HepG2 (cell line): ENCODE results near the gene SPRY1. TPM values are rescaled to one million over a fixed set of nuclear protein-coding genes. Genes with fewer than 3 reads are reported as not detected.

ENCODE experiments used
- ATAC-seq: fragments of 200-7000 bp; cut with Tn5 transposase; 3 replicates; pipeline ENCODE4 v1.9.1; 2020; ENCODE audit warnings: mild to moderate bottlenecking, moderate library complexity
- BruUV-seq: library from RNA; stranded (reverse); fragments of 400-500 nt; replicated peaks from 2 replicates; lab custom pipeline; 2021; lab: Mats Ljungman, UMichigan
- CTCF ChIA-PET: fragments of 300-600 bp; formaldehyde crosslinking; extraction: SDS; loops from one replicate; lab custom pipeline; 2021; ENCODE audit warnings: low total read pairs, inconsistent platforms, low intra/inter-chr PET ratio; lab: Yijun Ruan, JAX
- POLR2A ChIA-PET: fragments of 350-600 bp; sonication (Branson Sonifier 250); formaldehyde crosslinking; loops from one replicate; lab custom pipeline; 2020; ENCODE audit warnings: antibody characterized with exemption, inconsistent platforms; lab: Yijun Ruan, JAX
- DNase-seq: peaks from one replicate; pipeline ENCODE4 v3.0.0-alpha.2; 2015; ENCODE audit warnings: low spot score
- FAIRE-seq: peaks from 3 replicates; lab custom pipeline; 2011; peaks lifted over from hg19 to GRCh38; lab: Jason Lieb, UNC
- H2AFZ ChIP-seq: one replicate; pipeline ENCODE4 v1.6.1; 2011; ENCODE audit warnings: low read length, inconsistent platforms
- H3K27ac ChIP-seq: fragments of 300-600 bp; 3 replicates; pipeline ENCODE4 v1.8.0; 2011; ENCODE audit warnings: mixed run types, mild to moderate bottlenecking, mixed read lengths, low read length, inconsistent platforms; ENCODE audit not compliant: insufficient read depth; ENCODE audit errors: extremely low read length
- H3K27me3 ChIP-seq, 2 experiments: fragments of 200-600 bp in 1 of 2; 2 replicates in 1 of 2; 3 replicates in 1 of 2; pipeline versions ENCODE4 v1.6.0 to v1.8.0; 2011; ENCODE audit warnings: low read length in 2 of 2, mild to moderate bottlenecking in 2 of 2, moderate library complexity in 2 of 2, inconsistent platforms in 1 of 2; ENCODE audit not compliant: insufficient read depth in 2 of 2, control insufficient read depth in 1 of 2
- H3K36me3 ChIP-seq, 2 experiments: fragments of 200-600 bp in 1 of 2; replicated peaks in 1 of 2; 2 replicates in 1 of 2; 3 replicates in 1 of 2; pipeline versions ENCODE4 v1.5.1 to v1.8.0; 2011; ENCODE audit warnings: low read length in 2 of 2, inconsistent platforms in 1 of 2; ENCODE audit not compliant: insufficient read depth in 2 of 2, control insufficient read depth in 1 of 2
- H3K4me1 ChIP-seq: 2 replicates; pipeline ENCODE4 v1.5.1; 2012; ENCODE audit warnings: low read length, inconsistent platforms; ENCODE audit not compliant: insufficient read depth
- H3K4me2 ChIP-seq: 2 replicates; pipeline ENCODE4 v1.6.0; 2011; ENCODE audit warnings: low read depth, low read length, inconsistent platforms
- H3K4me3 ChIP-seq, 3 experiments: fragments of 200-600 bp in 1 of 3; sonication (generic), shearing (Covaris generic) in 1 of 3; replicated peaks in 1 of 3; 2 replicates each; pipeline ENCODE4 v1.5.1; 2011 to 2016; ENCODE audit warnings: low read length in 3 of 3, inconsistent platforms in 2 of 3, low read depth in 2 of 3, mild to moderate bottlenecking in 2 of 3, control low read depth in 1 of 3, mixed read lengths in 1 of 3; ENCODE audit not compliant: insufficient read depth in 1 of 3
- H3K79me2 ChIP-seq: one replicate; pipeline ENCODE4 v1.6.1; 2011; ENCODE audit warnings: low read length, inconsistent platforms; ENCODE audit not compliant: insufficient read depth
- H3K9ac ChIP-seq: 2 replicates; pipeline ENCODE4 v1.6.0; 2011; ENCODE audit warnings: mild to moderate bottlenecking, low read depth, low read length, inconsistent platforms; ENCODE audit not compliant: insufficient read depth
- H3K9me3 ChIP-seq: 2 replicates; pipeline ENCODE4 v1.5.1; 2012; ENCODE audit warnings: mild to moderate bottlenecking, low read length
- H4K20me1 ChIP-seq: 2 replicates; pipeline ENCODE4 v1.6.0; 2011; ENCODE audit warnings: inconsistent platforms, mild to moderate bottlenecking, low read length, moderate library complexity; ENCODE audit not compliant: insufficient read depth
- ESRRA ChIP-seq: sonication (generic); formaldehyde crosslinking; IDR thresholded peaks from 2 replicates; pipeline ENCODE4 v1.5.1; 2020; ENCODE audit warnings: mild to moderate bottlenecking, low read depth, missing genetic modification reagents
- GABPA ChIP-seq, 2 experiments: IDR thresholded peaks; 2 replicates each; pipeline ENCODE4 v1.6.1; 2011 to 2016; ENCODE audit warnings: low read depth in 2 of 2, low read length in 1 of 2, missing biosample characterization in 1 of 2, missing genetic modification characterization in 1 of 2
- HDAC6 ChIP-seq: fragments of 200-600 bp; sonication (generic); IDR thresholded peaks from 2 replicates; pipeline ENCODE4 v1.7.0; 2017; ENCODE audit warnings: mild to moderate bottlenecking, antibody characterized with exemption, low read length, low read depth
- HNF1B ChIP-seq: sonication (generic); formaldehyde crosslinking; IDR thresholded peaks from 2 replicates; pipeline ENCODE4 v1.5.1; 2020; ENCODE audit warnings: mild to moderate bottlenecking, moderate library complexity, missing genetic modification reagents
- HNRNPK ChIP-seq: fragments of 200-400 bp; formaldehyde crosslinking; IDR thresholded peaks from 2 replicates; pipeline ENCODE4 v1.6.1; 2018; ENCODE audit warnings: low read length, low read depth, moderate library complexity, mild to moderate bottlenecking; ENCODE audit not compliant: poor library complexity, severe bottlenecking
- IRF2 ChIP-seq: IDR thresholded peaks from 2 replicates; pipeline ENCODE4 v1.6.1; 2018; ENCODE audit warnings: missing genetic modification reagents, missing compliant biosample characterization
- PRPF4 ChIP-seq: fragments of 200-400 bp; formaldehyde crosslinking; IDR thresholded peaks from 2 replicates; pipeline ENCODE4 v1.6.1; 2016; ENCODE audit warnings: low read length, low read depth; ENCODE audit not compliant: poor library complexity, severe bottlenecking
- ZC3H13 ChIP-seq: sonication (generic); formaldehyde crosslinking; IDR thresholded peaks from 2 replicates; pipeline ENCODE4 v1.8.1; 2023; ENCODE audit warnings: mild to moderate bottlenecking, missing genetic modification reagents, moderate library complexity
- ZNF256 ChIP-seq: sonication (generic); formaldehyde crosslinking; conservative IDR thresholded peaks from 2 replicates; pipeline ENCODE4 v1.4.0; 2020; ENCODE audit warnings: missing genetic modification reagents
- ZNF280B ChIP-seq: sonication (generic); formaldehyde crosslinking; IDR thresholded peaks from 2 replicates; pipeline ENCODE4 v1.5.0; 2020; ENCODE audit warnings: missing genetic modification reagents, mild to moderate bottlenecking, borderline replicate concordance
- ZNF383 ChIP-seq: sonication (generic); formaldehyde crosslinking; IDR thresholded peaks from 2 replicates; pipeline ENCODE4 v1.4.0; 2020; ENCODE audit warnings: missing genetic modification reagents, mild to moderate bottlenecking, borderline replicate concordance
- ZNF761 ChIP-seq: sonication (generic); formaldehyde crosslinking; conservative IDR thresholded peaks from 2 replicates; pipeline ENCODE4 v1.4.0; 2020; ENCODE audit warnings: mild to moderate bottlenecking, missing genetic modification reagents
- ZNF773 ChIP-seq: sonication (generic); formaldehyde crosslinking; IDR thresholded peaks from 2 replicates; pipeline ENCODE4 v1.4.0; 2020; ENCODE audit warnings: missing genetic modification reagents, borderline replicate concordance
- WGBS: methylation state at CpG from one replicate; pipeline ENCODE4 v1.1.6; 2017; ENCODE audit warnings: low lambda C conversion rate; 5-methylcytosine and 5-hydroxymethylcytosine counted together
- in situ Hi-C: cut with HindIII; loops from 2 replicates; pipeline ENCODE4 v1.10.0; 2017; ENCODE audit warnings: low pct_unique_long_range_greater_than_20kb; ENCODE audit not compliant: extremely low pct_ligation_motif_present
- intact Hi-C: fragments of 100-400 bp; cut with micrococcal nuclease; formaldehyde crosslinking; loops from one replicate; pipeline ENCODE4 v1.10.0; 2022; ENCODE audit not compliant: unreplicated experiment
- polyA plus RNA-seq, 8 experiments: library from polyadenylated mRNA; depleted of rRNA in 3 of 8; stranded (reverse) in 7 of 8; unstranded in 1 of 8; fragments of >200 nt; fragmentation: Illumina TruSeq in 4 of 8; extraction: Trizol in 4 of 8; gene quantifications; 2 replicates each; pipeline versions ENCODE4 v1.2.1 to v1.2.3, GENCODE V29; 2011 to 2016; ENCODE audit warnings: low read depth in 4 of 8, missing spikeins in 1 of 8, mixed read lengths in 1 of 8; ENCODE audit not compliant: insufficient read depth in 1 of 8
- total RNA-seq, 5 experiments: library from RNA; depleted of rRNA; stranded (reverse); fragments of >200 nt; fragmentation: Illumina TruSeq; extraction: Trizol; gene quantifications; 2 replicates each; pipeline ENCODE4 v1.2.3, GENCODE V29; 2016; ENCODE audit warnings: low read depth in 1 of 5

Gene SPRY1
- total and polyA plus RNA-seq, 2 of the 13 experiments (the other 11 are each of a cell fraction or from before 2014, with no cell fraction given): 24.7 to 33.4 TPM

GRCh38 chr4:123363729-123364128 lies 32.9 kb upstream of the SPRY1 start:
- FAIRE-seq (no peak), ATAC-seq (no peak), DNase-seq (no peak)
- TF ChIP-seq HDAC6 (no peak), ESRRA (no peak), ZNF280B (CRISPR knock-in tag) (no peak), ZNF383 (CRISPR knock-in tag) (no peak), PRPF4 (no peak), ZNF256 (CRISPR knock-in tag) (no peak), IRF2 (CRISPR knock-in tag) (no peak), ZNF773 (CRISPR knock-in tag) (no peak), HNRNPK (no peak), GABPA (IDR thresholded peaks at IDR 0.05; ENCODE audit: low read depth, low read length) (no peak), GABPA (CRISPR knock-in tag; IDR thresholded peaks at IDR 0.05; ENCODE audit: low read depth) (no peak), ZC3H13 (no peak), HNF1B (CRISPR knock-in tag) (no peak), ZNF761 (CRISPR knock-in tag) (no peak)
- 50% methylated on average over 2 of the region's 2 CpGs for WGBS
- Histone ChIP-seq H3K9ac (no peak overlapping the region), H3K27me3 (no peaks in the 10 kb centered on the region), H3K36me3 (no peaks in the 10 kb centered on the region), H2AFZ (no peak overlapping the region), H3K4me2 (no peak overlapping the region), H3K4me3 (no peak overlapping the region), H3K79me2 (no peaks in the 10 kb centered on the region), H3K27ac (no peak overlapping the region), H3K9me3 (no peaks in the 10 kb centered on the region), H4K20me1 (no peaks in the 10 kb centered on the region), H3K4me1 (peaks cover 19% of the 10 kb centered on the region)
- in situ Hi-C loops: no loop called here
- intact Hi-C loops: no loop called here
- BruUV-seq: no TSS peak
- ChIA-PET CTCF (no interaction called here), POLR2A (no interaction called here)
